Tibial nerve (tissue), 4 donors: ENCODE results near the gene INTS1. TPM values are rescaled to one million over a fixed set of nuclear protein-coding genes. Genes with fewer than 3 reads are reported as not detected.
A peak's percentile ranks its signal among the peaks of the same experiment; 100 is the strongest.

ENCODE experiments used
- DNase-seq, 2 donors: peaks; one replicate each; pipeline ENCODE4 v3.0.0-alpha.2; 2019; ENCODE audit warnings: low spot score in 2 of 2
- H3K27ac ChIP-seq, 4 donors: fragments of 200-600 bp; sonication (generic) in 3 of 4; one replicate each; pipeline ENCODE4 v1.5.1; 2017 to 2019; ENCODE audit warnings: mild to moderate bottlenecking in 1 of 4
- H3K27me3 ChIP-seq, 2 donors: fragments of 200-600 bp; sonication (generic) in 1 of 2; one replicate each; pipeline versions ENCODE4 v1.5.1 to v1.6.0; 2017 to 2019
- H3K36me3 ChIP-seq, 3 donors: fragments of 200-600 bp; sonication (generic); one replicate each; pipeline ENCODE4 v1.5.1; 2018 to 2019
- H3K4me1 ChIP-seq, 4 donors: fragments of 200-600 bp; sonication (generic) in 3 of 4; one replicate each; pipeline ENCODE4 v1.5.1; 2017 to 2019
- H3K4me3 ChIP-seq, 4 donors: fragments of 200-600 bp; sonication (generic) in 3 of 4; one replicate each; pipeline ENCODE4 v1.5.1; 2017 to 2019; ENCODE audit warnings: mild to moderate bottlenecking in 1 of 4, moderate library complexity in 1 of 4
- H3K9me3 ChIP-seq, 4 donors: fragments of 200-600 bp; sonication (generic) in 3 of 4; one replicate each; pipeline ENCODE4 v1.5.1; 2017 to 2019
- CTCF ChIP-seq, 5 experiments: fragments of 200-600 bp in 3 of 5; fragments of 450-650 bp in 2 of 5; sonication (generic) in 3 of 5; IDR thresholded peaks; one replicate each; pipeline ENCODE4 v1.5.1; 2016 to 2019; ENCODE audit warnings: antibody characterized with exemption in 5 of 5, mild to moderate bottlenecking in 3 of 5, moderate library complexity in 2 of 5
- EP300 ChIP-seq, 2 donors: sonication (generic); formaldehyde crosslinking; IDR thresholded peaks; one replicate each; pipeline ENCODE4 v1.6.1; 2017; ENCODE audit warnings: antibody characterized with exemption in 2 of 2, mild to moderate bottlenecking in 1 of 2
- POLR2A ChIP-seq, 2 donors: fragments of 450-650 bp; IDR thresholded peaks; one replicate each; pipeline ENCODE4 v1.6.1; 2017; ENCODE audit warnings: antibody characterized with exemption in 2 of 2, mild to moderate bottlenecking in 2 of 2, moderate library complexity in 2 of 2
- WGBS, 2 donors: methylation state at CpG; one replicate each; pipeline ENCODE4 v1.1.5; 2018; 5-methylcytosine and 5-hydroxymethylcytosine counted together
- total RNA-seq, 4 donors: library from RNA; depleted of rRNA; stranded (reverse); fragments of >200 nt; gene quantifications; one replicate each; pipeline ENCODE4 v1.1.0, GENCODE V29; 2016

INTS1 gene
- total RNA-seq = 10 to 100 TPM; 45.7 to 81.6 (median 52.3) TPM

GRCh38 chr7:1503816-1504775 is at the start of gene INTS1:
TSS of gene INTS1 (minus strand) at chr7:1504389. CDS start at chr7:1503960, 429 bp downstream.
- peak in 1 of 2 donors; percentile 40 for TF ChIP-seq POLR2A (IDR thresholded peaks at IDR 0.05)
- TF ChIP-seq CTCF (IDR thresholded peaks at IDR 0.05) = peak; percentile 93 to 99 (median 99)
- TF ChIP-seq EP300 (IDR thresholded peaks at IDR 0.05) = peak; percentile 92
- H3K9me3 ChIP-seq = no peaks in the 10 kb centered on the region
- DNase-seq = peak; percentile 85 to 91
- H3K4me3 ChIP-seq = peak within 1 kb of the TSS; percentile 80 to 100 (median 90)
- H3K4me1 ChIP-seq = peaks cover 0 to 40% (median 11%) of the 10 kb centered on the region in 4 donors
- H3K36me3 ChIP-seq = peaks cover 0 to 39% (median 18%) of the 10 kb centered on the region in 3 donors
- 1% methylated on average over 65 to 74 of the region's 118 CpGs for WGBS, 2 donors
- no peaks in the 10 kb centered on the region for H3K27me3 ChIP-seq
- H3K27ac ChIP-seq = peak within 1 kb of the TSS in 2 of 4 donors; percentile 70 to 75

GRCh38 chr7:1553512-1554210 is 49.5 kb upstream of the INTS1 start:
- WGBS, 2 donors = 85 to 86% methylated on average over 26 to 28 of the region's 28 CpGs
- H3K9me3 ChIP-seq = no peaks in the 10 kb centered on the region

GRCh38 chr7:1552200-1552599 is 48.0 kb upstream of the INTS1 start:
- H3K4me3 ChIP-seq = no peak overlapping the region
- H3K4me1 ChIP-seq = peaks cover 0 to 13% (median 0%) of the 10 kb centered on the region in 4 donors
- H3K27me3 ChIP-seq = peaks cover 0 to 9% of the 10 kb centered on the region in 2 donors
- peaks cover 0 to 6% (median 0%) of the 10 kb centered on the region in 3 donors for H3K36me3 ChIP-seq
- no peaks in the 10 kb centered on the region for H3K9me3 ChIP-seq
- H3K27ac ChIP-seq = no peak overlapping the region
- TF ChIP-seq CTCF (IDR thresholded peaks at IDR 0.05) (no peak), EP300 (IDR thresholded peaks at IDR 0.05) (no peak), POLR2A (IDR thresholded peaks at IDR 0.05) (no peak)
- WGBS, 2 donors = 73 to 76% methylated on average over 7 of the region's 7 CpGs
- no peak for DNase-seq

More at GRCh38 chr7:1553512-1554210, 49.5 kb upstream of the INTS1 start:
- H3K36me3 ChIP-seq = no peaks in the 10 kb centered on the region
- no peak overlapping the region for H3K4me3 ChIP-seq
- TF ChIP-seq CTCF (IDR thresholded peaks at IDR 0.05) = no peak
- no peak for TF ChIP-seq EP300 (IDR thresholded peaks at IDR 0.05)
- TF ChIP-seq POLR2A (IDR thresholded peaks at IDR 0.05) = no peak
- no peak overlapping the region for H3K27ac ChIP-seq
- no peak for DNase-seq
- H3K4me1 ChIP-seq = peaks cover 0 to 18% (median 0%) of the 10 kb centered on the region in 4 donors
- peaks cover 0 to 18% of the 10 kb centered on the region in 2 donors for H3K27me3 ChIP-seq

- H3K9me3 ChIP-seq = no peaks in the 10 kb centered on the region
- H3K27ac ChIP-seq = no peak overlapping the region
- TF ChIP-seq EP300 (IDR thresholded peaks at IDR 0.05) = no peak
- TF ChIP-seq POLR2A (IDR thresholded peaks at IDR 0.05) = no peak
- TF ChIP-seq CTCF (IDR thresholded peaks at IDR 0.05) = no peak
- peaks cover 0 to 3% of the 10 kb centered on the region in 2 donors for H3K27me3 ChIP-seq
- WGBS, 2 donors = 89 to 94% methylated on average over 13 to 15 of the region's 17 CpGs
- DNase-seq = no peak
- peaks cover 0 to 6% (median 0%) of the 10 kb centered on the region in 3 donors for H3K36me3 ChIP-seq
- no peak overlapping the region for H3K4me3 ChIP-seq
- H3K4me1 ChIP-seq = peaks cover 0 to 10% (median 0%) of the 10 kb centered on the region in 4 donors
These were observed 46.6 kb upstream of the INTS1 start for GRCh38 chr7:1550846-1551155.
